ENCODE data around the gene RAD50.
A peak's percentile ranks its signal among the peaks of the same experiment; 100 is the strongest.

The RAD50 gene

DNA sequence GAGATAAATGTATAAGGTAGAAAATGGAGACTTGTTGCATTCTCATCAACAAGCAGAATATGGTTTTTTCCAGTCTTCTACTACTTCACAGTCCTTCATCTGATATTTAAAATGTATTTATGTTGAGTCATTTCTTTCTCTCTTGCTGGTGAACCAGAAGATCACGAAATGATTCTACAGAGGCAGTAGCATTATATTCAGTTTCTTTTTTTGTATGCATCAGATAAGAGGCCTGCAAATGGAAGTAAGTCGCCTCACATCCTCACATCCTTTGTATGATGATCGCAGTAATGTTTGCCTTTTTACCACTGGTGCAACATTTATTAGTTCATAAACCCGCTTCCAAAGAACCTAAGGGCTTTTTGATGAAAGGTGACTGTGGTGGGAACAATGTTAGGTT, 79.1 kb downstream of the RAD50 start:
- Histone ChIP-seq H2BK12ac (ENCODE audit: low read length) (no peak overlapping the region), H2BK5ac (ENCODE audit: low read length) (no peak overlapping the region)
- WGBS, 2 donors (ENCODE audit: extremely low coverage in 2 of 2, insufficient read length in 2 of 2, insufficient replicate concordance in 1 of 2) = no CpG with 5 or more reads among the region's 4 CpGs

DNA sequence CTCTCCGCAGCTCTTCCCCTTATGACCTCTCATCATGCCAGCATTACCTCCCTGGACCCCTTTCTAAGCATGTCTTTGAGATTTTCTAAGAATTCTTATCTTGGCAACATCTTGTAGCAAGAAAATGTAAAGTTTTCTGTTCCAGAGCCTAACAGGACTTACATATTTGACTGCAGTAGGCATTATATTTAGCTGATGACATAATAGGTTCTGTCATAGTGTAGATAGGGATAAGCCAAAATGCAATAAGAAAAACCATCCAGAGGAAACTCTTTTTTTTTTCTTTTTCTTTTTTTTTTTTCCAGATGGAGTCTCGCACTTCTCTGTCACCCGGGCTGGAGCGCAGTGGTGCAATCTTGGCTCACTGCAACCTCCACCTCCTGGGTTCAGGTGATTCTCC, 80.5 kb downstream of the RAD50 start:
- no peak for DNase-seq (ENCODE audit: low spot score)
- Histone ChIP-seq H3K4ac (ENCODE audit: low read length) (no peak overlapping the region), H3K36me3 (replicated peaks in 1 of 2; ENCODE audit: control insufficient read depth in 2 of 2, insufficient read depth in 2 of 2, low read length in 2 of 2) (peaks cover 15 to 18% of the 10 kb centered on the region in 2 donors)

More for the DNA sequence above, 79.1 kb downstream of the RAD50 start:
- Histone ChIP-seq H3K9ac (ENCODE audit: low read depth, low read length, poor library complexity) (no peak overlapping the region), H2BK120ac (ENCODE audit: low read depth, low read length) (no peak overlapping the region), H3K27me3 (ENCODE audit: control insufficient read depth in 3 of 3, insufficient read depth in 3 of 3, low read depth in 1 of 3, low read length in 3 of 3) (no peaks in the 10 kb centered on the region), H2AK5ac (ENCODE audit: low read depth, low read length) (no peak overlapping the region), H3K18ac (ENCODE audit: low read length) (no peak overlapping the region), H3K14ac (ENCODE audit: low read length) (no peak overlapping the region), H4K91ac (ENCODE audit: low read depth, low read length, poor library complexity) (no peak overlapping the region), H3K36me3 (replicated peaks in 1 of 2; ENCODE audit: control insufficient read depth in 2 of 2, insufficient read depth in 2 of 2, low read length in 2 of 2) (peaks cover 12% of the 10 kb centered on the region in 2 donors), H4K8ac (ENCODE audit: low read depth, low read length) (no peak overlapping the region), H3K4ac (ENCODE audit: low read length) (no peak overlapping the region), H2AFZ (ENCODE audit: low read length) (no peak overlapping the region), H3K23ac (ENCODE audit: low read depth, low read length, poor library complexity) (no peak overlapping the region), H3K4me3 (ENCODE audit: low read length in 2 of 2) (no peak overlapping the region), H3K4me1 (ENCODE audit: control insufficient read depth in 2 of 2, insufficient read depth in 1 of 2, low read depth in 1 of 2, low read length in 2 of 2) (no peaks in the 10 kb centered on the region), H3K9me3 (replicated peaks in 1 of 2; ENCODE audit: control insufficient read depth in 2 of 2, insufficient read depth in 1 of 2, low read depth in 1 of 2, low read length in 2 of 2) (peaks cover 0 to 2% of the 10 kb centered on the region in 2 donors), H3K27ac (replicated peaks; ENCODE audit: low read length) (no peak overlapping the region), H3K4me2 (ENCODE audit: insufficient read depth, low read length, poor library complexity, severe bottlenecking) (no peak overlapping the region), H3K79me1 (ENCODE audit: low read depth, low read length) (no peaks in the 10 kb centered on the region), H2BK15ac (ENCODE audit: low read length) (no peak overlapping the region)
- DNase-seq (ENCODE audit: low spot score) = no peak

DNA sequence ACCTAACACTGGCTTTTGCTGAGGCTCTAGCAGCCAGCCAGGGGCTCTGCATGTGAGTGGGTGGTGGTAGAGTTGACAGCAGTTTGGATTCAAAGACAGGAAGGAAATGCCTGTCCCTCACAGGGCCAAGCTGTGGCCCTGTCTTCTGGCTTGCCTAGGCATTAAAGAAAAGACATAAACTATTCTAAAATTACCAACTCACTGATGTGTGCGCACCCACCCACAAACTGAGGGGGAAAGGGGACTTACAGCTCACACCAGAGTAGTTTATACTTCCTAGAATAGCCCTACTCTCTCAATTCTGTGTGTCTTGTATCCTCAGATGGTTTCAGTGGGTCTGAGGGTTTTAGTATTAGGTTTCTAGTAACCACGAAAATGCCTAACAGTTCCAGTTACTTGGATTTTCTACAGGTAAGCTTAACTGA, 82.9 kb downstream of the RAD50 start:
- no peak overlapping the region for H2AFZ ChIP-seq (ENCODE audit: low read length)
- H3K18ac ChIP-seq (ENCODE audit: low read length) = no peak overlapping the region
- no peak overlapping the region for H2BK15ac ChIP-seq (ENCODE audit: low read length)
- H3K27ac ChIP-seq (replicated peaks; ENCODE audit: low read length) = no peak overlapping the region
- peaks cover 0 to 2% of the 10 kb centered on the region in 2 donors for H3K9me3 ChIP-seq (replicated peaks in 1 of 2; ENCODE audit: control insufficient read depth in 2 of 2, insufficient read depth in 1 of 2, low read depth in 1 of 2, low read length in 2 of 2)
- H4K8ac ChIP-seq (ENCODE audit: low read depth, low read length) = no peak overlapping the region
- H2AK5ac ChIP-seq (ENCODE audit: low read depth, low read length) = no peak overlapping the region
- H2BK12ac ChIP-seq (ENCODE audit: low read length) = no peak overlapping the region
- no peak overlapping the region for H3K14ac ChIP-seq (ENCODE audit: low read length)
- no peaks in the 10 kb centered on the region for H3K4me1 ChIP-seq (ENCODE audit: control insufficient read depth in 2 of 2, insufficient read depth in 1 of 2, low read depth in 1 of 2, low read length in 2 of 2)
- no peak for DNase-seq (ENCODE audit: low spot score)
- peaks cover 22 to 23% of the 10 kb centered on the region in 2 donors for H3K36me3 ChIP-seq (replicated peaks in 1 of 2; ENCODE audit: control insufficient read depth in 2 of 2, insufficient read depth in 2 of 2, low read length in 2 of 2)
- H2BK5ac ChIP-seq (ENCODE audit: low read length) = no peak overlapping the region
- H4K91ac ChIP-seq (ENCODE audit: low read depth, low read length, poor library complexity) = no peak overlapping the region
- no CpG with 5 or more reads among the region's 2 CpGs for WGBS, 2 donors (ENCODE audit: extremely low coverage in 2 of 2, insufficient read length in 2 of 2, insufficient replicate concordance in 1 of 2)
- no peak overlapping the region for H3K23ac ChIP-seq (ENCODE audit: low read depth, low read length, poor library complexity)
- H3K79me1 ChIP-seq (ENCODE audit: low read depth, low read length) = no peaks in the 10 kb centered on the region
- H2BK120ac ChIP-seq (ENCODE audit: low read depth, low read length) = no peak overlapping the region
- no peaks in the 10 kb centered on the region for H3K27me3 ChIP-seq (ENCODE audit: control insufficient read depth in 3 of 3, insufficient read depth in 3 of 3, low read depth in 1 of 3, low read length in 3 of 3)
- H3K4ac ChIP-seq (ENCODE audit: low read length) = no peak overlapping the region
- no peak overlapping the region for H3K4me3 ChIP-seq (ENCODE audit: low read length in 2 of 2)
- no peak overlapping the region for H3K9ac ChIP-seq (ENCODE audit: low read depth, low read length, poor library complexity)
- H3K4me2 ChIP-seq (ENCODE audit: insufficient read depth, low read length, poor library complexity, severe bottlenecking) = no peak overlapping the region

More for the DNA sequence above, 80.5 kb downstream of the RAD50 start:
- no CpG with 5 or more reads among the region's 4 CpGs for WGBS, 2 donors (ENCODE audit: extremely low coverage in 2 of 2, insufficient read length in 2 of 2, insufficient replicate concordance in 1 of 2)
- Histone ChIP-seq H4K91ac (ENCODE audit: low read depth, low read length, poor library complexity) (no peak overlapping the region), H2BK5ac (ENCODE audit: low read length) (no peak overlapping the region), H3K14ac (ENCODE audit: low read length) (no peak overlapping the region), H2BK15ac (ENCODE audit: low read length) (no peak overlapping the region), H3K23ac (ENCODE audit: low read depth, low read length, poor library complexity) (no peak overlapping the region), H2AFZ (ENCODE audit: low read length) (no peak overlapping the region), H3K4me3 (ENCODE audit: low read length in 2 of 2) (no peak overlapping the region), H3K18ac (ENCODE audit: low read length) (no peak overlapping the region), H3K27me3 (ENCODE audit: control insufficient read depth in 3 of 3, insufficient read depth in 3 of 3, low read depth in 1 of 3, low read length in 3 of 3) (no peaks in the 10 kb centered on the region), H3K4me2 (ENCODE audit: insufficient read depth, low read length, poor library complexity, severe bottlenecking) (no peak overlapping the region), H3K9me3 (replicated peaks in 1 of 2; ENCODE audit: control insufficient read depth in 2 of 2, insufficient read depth in 1 of 2, low read depth in 1 of 2, low read length in 2 of 2) (peaks cover 0 to 2% of the 10 kb centered on the region in 2 donors), H3K4me1 (ENCODE audit: control insufficient read depth in 2 of 2, insufficient read depth in 1 of 2, low read depth in 1 of 2, low read length in 2 of 2) (no peaks in the 10 kb centered on the region), H2AK5ac (ENCODE audit: low read depth, low read length) (no peak overlapping the region), H4K8ac (ENCODE audit: low read depth, low read length) (no peak overlapping the region), H3K9ac (ENCODE audit: low read depth, low read length, poor library complexity) (no peak overlapping the region), H3K27ac (replicated peaks; ENCODE audit: low read length) (no peak overlapping the region), H3K79me1 (ENCODE audit: low read depth, low read length) (no peaks in the 10 kb centered on the region), H2BK12ac (ENCODE audit: low read length) (no peak overlapping the region), H2BK120ac (ENCODE audit: low read depth, low read length) (no peak overlapping the region)

DNA sequence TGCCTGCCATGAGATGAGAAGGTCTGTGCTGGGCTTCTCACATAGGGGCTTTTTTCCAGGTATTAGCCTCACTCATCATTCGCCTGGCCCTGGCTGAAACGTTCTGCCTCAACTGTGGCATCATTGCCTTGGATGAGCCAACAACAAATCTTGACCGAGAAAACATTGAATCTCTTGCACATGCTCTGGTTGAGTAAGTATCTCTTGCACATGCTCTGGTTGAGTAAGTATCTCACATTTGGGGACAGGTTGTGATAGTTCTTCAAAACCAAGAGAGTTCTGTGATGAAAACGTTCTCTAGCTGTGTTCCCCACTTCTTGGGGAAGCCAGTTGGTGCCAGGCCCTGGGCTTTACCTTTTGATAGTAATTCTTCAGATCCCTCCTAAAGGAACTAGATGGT, 83.8 kb downstream of the RAD50 start:
- no peaks in the 10 kb centered on the region for H3K79me1 ChIP-seq (ENCODE audit: low read depth, low read length)
- DNase-seq (ENCODE audit: low spot score) = no peak
- H4K91ac ChIP-seq (ENCODE audit: low read depth, low read length, poor library complexity) = no peak overlapping the region
- no peak overlapping the region for H3K4ac ChIP-seq (ENCODE audit: low read length)
- no peaks in the 10 kb centered on the region for H3K9me3 ChIP-seq (replicated peaks in 1 of 2; ENCODE audit: control insufficient read depth in 2 of 2, insufficient read depth in 1 of 2, low read depth in 1 of 2, low read length in 2 of 2)
- no peak overlapping the region for H3K4me3 ChIP-seq (ENCODE audit: low read length in 2 of 2)
- no CpG with 5 or more reads among the region's 4 CpGs for WGBS, 2 donors (ENCODE audit: extremely low coverage in 2 of 2, insufficient read length in 2 of 2, insufficient replicate concordance in 1 of 2)
- peaks cover 22 to 23% of the 10 kb centered on the region in 2 donors for H3K36me3 ChIP-seq (replicated peaks in 1 of 2; ENCODE audit: control insufficient read depth in 2 of 2, insufficient read depth in 2 of 2, low read length in 2 of 2)
- no peak overlapping the region for H2BK120ac ChIP-seq (ENCODE audit: low read depth, low read length)
- H2BK15ac ChIP-seq (ENCODE audit: low read length) = no peak overlapping the region
- no peak overlapping the region for H3K4me2 ChIP-seq (ENCODE audit: insufficient read depth, low read length, poor library complexity, severe bottlenecking)
- no peak overlapping the region for H3K18ac ChIP-seq (ENCODE audit: low read length)
- H3K14ac ChIP-seq (ENCODE audit: low read length) = no peak overlapping the region
- H3K9ac ChIP-seq (ENCODE audit: low read depth, low read length, poor library complexity) = peak overlapping the region; percentile 36
- no peak overlapping the region for H3K23ac ChIP-seq (ENCODE audit: low read depth, low read length, poor library complexity)
- no peak overlapping the region for H2BK5ac ChIP-seq (ENCODE audit: low read length)
- no peak overlapping the region for H2AK5ac ChIP-seq (ENCODE audit: low read depth, low read length)
- H3K27ac ChIP-seq (replicated peaks; ENCODE audit: low read length) = no peak overlapping the region
- H4K8ac ChIP-seq (ENCODE audit: low read depth, low read length) = no peak overlapping the region
- H2BK12ac ChIP-seq (ENCODE audit: low read length) = no peak overlapping the region
- no peaks in the 10 kb centered on the region for H3K4me1 ChIP-seq (ENCODE audit: control insufficient read depth in 2 of 2, insufficient read depth in 1 of 2, low read depth in 1 of 2, low read length in 2 of 2)
- H3K27me3 ChIP-seq (ENCODE audit: control insufficient read depth in 3 of 3, insufficient read depth in 3 of 3, low read depth in 1 of 3, low read length in 3 of 3) = no peaks in the 10 kb centered on the region
- H2AFZ ChIP-seq (ENCODE audit: low read length) = no peak overlapping the region
